ENCODE results near the gene AQP7.
"Not testable (repeated sequence)": the region's sequence is repeated elsewhere in the genome, so short reads cannot be mapped to it uniquely, and the experiment has no call there.

AQP7 gene

GRCh38 chr9:33366979-33367480 is 35.3 kb downstream of the AQP7 start:
- DNase-seq: no peak

- not testable (repeated sequence) for DNase-seq
These were observed 37.6 kb downstream of the AQP7 start for GRCh38 chr9:33364814-33365213.

GRCh38 chr9:33364127-33364526 is 38.2 kb downstream of the AQP7 start:
- no peak for DNase-seq

- DNase-seq: not testable (repeated sequence)
These were observed 43.7 kb downstream of the AQP7 start for GRCh38 chr9:33358641-33359040.

GRCh38 chr9:33355933-33356332 is 46.4 kb downstream of the AQP7 start:
- DNase-seq: no peak

- no peak for DNase-seq
These were observed 47.6 kb downstream of the AQP7 start for GRCh38 chr9:33354651-33355211.

- DNase-seq: no peak
These were observed 50.8 kb downstream of the AQP7 start for GRCh38 chr9:33351547-33351946.

GRCh38 chr9:33350310-33350709 is 52.1 kb downstream of the AQP7 start:
- peak; percentile 56 for DNase-seq

- DNase-seq: no peak
These were observed 52.6 kb downstream of the AQP7 start for GRCh38 chr9:33349743-33350142.

GRCh38 chr9:33348998-33349397 is 53.4 kb downstream of the AQP7 start:
- no peak for DNase-seq

GRCh38 chr9:33346564-33346963 is 55.8 kb downstream of the AQP7 start:
- DNase-seq: no peak

- no peak for DNase-seq
These were observed 58.2 kb downstream of the AQP7 start for GRCh38 chr9:33344145-33344544.

- no peak for DNase-seq
These were observed 61.2 kb downstream of the AQP7 start for GRCh38 chr9:33341182-33341581.

- DNase-seq: no peak
These were observed 62.2 kb downstream of the AQP7 start for GRCh38 chr9:33340186-33340585.

Measured in fibroblast of skin of right biceps (primary cell).